ENCODE results near the gene KIF25.

Gene KIF25

DNA sequence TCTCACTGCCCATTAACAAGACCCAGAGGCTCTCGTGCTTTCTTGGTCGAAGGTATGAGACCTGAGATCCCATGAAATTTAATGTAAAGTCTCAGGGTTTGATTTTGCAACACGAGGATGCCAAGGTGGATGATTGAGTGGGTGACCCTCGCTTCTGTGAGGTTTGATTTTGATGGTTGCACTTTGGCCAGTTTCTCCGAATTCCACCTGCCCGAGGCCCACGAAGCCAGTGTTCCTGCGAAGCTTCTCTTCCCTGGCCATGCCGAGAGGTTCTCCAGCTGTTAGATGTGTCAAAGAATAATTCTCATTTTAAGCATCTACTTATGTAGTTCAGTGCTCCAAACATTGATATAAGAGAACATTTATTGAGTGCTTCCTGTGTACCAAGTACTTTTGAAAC lies at the start of gene KIF25:
TSS of gene KIF25 (plus strand) at position 30 of the 400 bp plus-strand sequence. CDS start 31,915 bp downstream, outside the sequence.
- no peak for DNase-seq (ENCODE audit: low read depth)

GRCh38 chr6:167947716-167948115 lies 49.8 kb upstream of the KIF25 start:
- DNase-seq (ENCODE audit: low read depth): no peak

- no peak for DNase-seq (ENCODE audit: low read depth)
Observed at GRCh38 chr6:167948716-167949115, 48.8 kb upstream of the KIF25 start.

DNA sequence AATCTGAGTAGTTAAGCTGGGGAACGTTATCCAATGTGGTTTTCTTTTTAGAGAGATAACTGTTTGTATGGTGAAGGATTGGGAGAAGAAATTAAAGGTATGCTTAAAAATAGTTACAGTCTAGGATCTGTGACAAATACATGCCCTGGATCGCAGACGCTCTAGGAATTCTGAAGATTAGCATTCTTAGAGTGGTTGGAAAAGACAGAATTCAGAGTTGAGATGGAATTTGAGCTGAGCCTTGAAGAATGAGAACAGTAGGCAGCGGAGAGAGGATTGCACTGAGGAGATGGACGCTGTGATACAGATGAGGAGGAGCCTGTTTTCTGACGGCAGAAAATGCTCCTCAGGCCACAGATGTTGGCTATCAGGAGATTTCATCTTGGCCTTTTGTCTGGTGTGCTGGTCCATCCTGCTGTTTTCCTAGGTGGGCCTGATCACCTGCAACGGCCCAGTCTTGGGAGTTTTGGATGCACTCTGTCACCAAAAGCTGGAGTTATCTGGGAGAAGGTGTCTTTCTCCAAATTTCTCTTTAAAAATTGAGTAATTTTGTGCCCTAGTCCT lies 48.3 kb upstream of the KIF25 start:
- no peak for DNase-seq (ENCODE audit: low read depth)

- DNase-seq (ENCODE audit: low read depth): no peak
Observed at GRCh38 chr6:167951781-167952511, 45.5 kb upstream of the KIF25 start.

- DNase-seq (ENCODE audit: low read depth): no peak
Observed at GRCh38 chr6:167952512-167952859, 45.0 kb upstream of the KIF25 start.

DNA sequence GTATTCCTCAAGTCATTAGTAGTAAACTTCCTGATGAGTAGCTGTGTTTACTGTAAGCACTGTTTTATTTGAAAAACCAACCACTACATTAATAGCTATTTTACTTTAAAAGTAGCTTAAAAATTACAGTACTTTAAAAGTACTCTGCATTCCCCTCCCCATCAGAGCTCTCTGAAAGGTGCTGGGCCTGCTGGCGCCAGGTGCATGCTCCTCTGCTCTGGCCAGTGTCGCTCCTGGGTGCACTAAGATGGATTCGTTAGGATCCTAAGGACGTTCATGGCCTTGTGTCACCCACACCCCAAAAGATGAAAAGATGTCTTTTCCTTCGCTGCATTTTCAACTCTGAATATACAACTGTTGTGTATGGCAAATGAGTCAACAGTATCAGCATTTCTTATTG lies 43.9 kb upstream of the KIF25 start:
- no peak for DNase-seq (ENCODE audit: low read depth)

GRCh38 chr6:167954151-167954550 lies 43.3 kb upstream of the KIF25 start:
- DNase-seq (ENCODE audit: low read depth): no peak

GRCh38 chr6:167956491-167956890 lies 41.0 kb upstream of the KIF25 start:
- DNase-seq (ENCODE audit: low read depth): no peak

DNA sequence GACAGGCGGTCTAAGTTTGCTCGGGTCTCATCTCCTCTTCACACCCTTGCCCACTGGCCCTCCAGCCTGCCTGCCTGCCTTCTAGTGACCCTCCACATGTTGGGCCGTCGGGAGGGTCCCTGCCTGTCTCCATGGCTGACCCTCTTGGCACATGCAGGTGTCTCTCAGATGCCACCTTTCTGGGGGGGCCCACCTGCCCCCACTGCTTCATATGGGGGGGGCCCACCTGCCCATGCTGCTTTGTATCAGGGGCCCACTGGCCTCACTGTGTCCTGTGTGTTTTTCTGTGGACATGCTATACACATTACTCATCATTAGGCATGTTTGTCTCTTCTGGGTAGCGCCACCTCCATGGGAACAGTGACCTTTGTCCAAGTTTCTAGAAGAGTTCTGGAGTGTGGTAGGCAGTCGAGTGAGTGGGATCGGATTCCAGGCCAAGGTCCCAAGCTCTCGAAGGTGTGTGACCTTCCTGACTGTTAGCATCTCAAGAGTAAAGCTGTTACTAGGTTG lies 40.4 kb upstream of the KIF25 start:
- DNase-seq (ENCODE audit: low read depth): no peak

GRCh38 chr6:167957626-167958025 lies 39.8 kb upstream of the KIF25 start:
- DNase-seq (ENCODE audit: low read depth): no peak

GRCh38 chr6:167960579-167960978 lies 36.9 kb upstream of the KIF25 start:
- DNase-seq (ENCODE audit: low read depth): no peak

GRCh38 chr6:167962711-167963110 lies 34.8 kb upstream of the KIF25 start:
- DNase-seq (ENCODE audit: low read depth): no peak

DNA sequence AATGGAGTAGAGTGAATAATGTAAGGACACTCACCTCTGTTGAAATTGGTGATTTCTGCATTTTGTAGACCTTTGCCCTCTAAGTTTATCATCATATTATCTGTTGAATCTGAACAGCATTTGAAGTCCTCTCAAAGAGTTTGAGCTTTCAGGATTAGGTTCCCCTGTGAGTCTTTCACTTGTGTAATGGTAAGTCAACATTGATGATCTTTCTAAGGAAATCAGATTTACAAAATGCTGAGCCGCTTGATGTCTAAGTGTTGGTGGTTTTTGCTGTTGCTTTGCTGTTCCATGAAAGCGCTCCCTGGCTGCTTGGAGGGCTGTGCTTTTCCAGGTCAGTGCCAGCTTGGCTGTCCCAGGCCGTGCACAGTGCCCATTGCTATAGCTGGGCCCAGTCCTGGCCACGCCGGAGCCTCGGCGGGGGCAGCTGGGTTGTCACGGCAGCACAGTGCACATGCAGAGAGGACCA lies 33.8 kb upstream of the KIF25 start:
- no peak for DNase-seq (ENCODE audit: low read depth)

GRCh38 chr6:167965592-167966539 lies 31.6 kb upstream of the KIF25 start:
- no peak for DNase-seq (ENCODE audit: low read depth)

GRCh38 chr6:167966540-167966905 lies 30.9 kb upstream of the KIF25 start:
- no peak for DNase-seq (ENCODE audit: low read depth)

- DNase-seq (ENCODE audit: low read depth): no peak
Observed at GRCh38 chr6:167968091-167968490, 29.4 kb upstream of the KIF25 start.

DNA sequence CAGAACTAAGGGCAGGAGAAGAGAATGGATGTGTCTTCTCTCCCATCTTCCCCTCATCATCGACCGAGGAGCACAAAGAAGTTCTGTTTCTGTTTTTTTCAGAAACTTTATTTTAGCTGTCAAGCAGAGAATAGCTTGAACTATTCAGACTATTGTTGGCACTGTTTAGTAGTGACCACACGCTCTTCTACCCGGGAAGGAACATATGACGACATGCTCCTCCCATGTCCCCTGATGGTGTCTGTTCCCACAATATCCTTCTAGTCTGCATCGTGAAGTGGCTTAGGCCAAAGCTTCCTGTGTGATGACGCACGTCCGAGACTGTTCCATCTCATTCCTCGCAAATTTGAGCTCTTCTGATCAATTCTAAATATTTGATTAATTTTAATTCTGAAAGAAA lies 27.2 kb upstream of the KIF25 start:
- no peak for DNase-seq (ENCODE audit: low read depth)

- no peak for DNase-seq (ENCODE audit: low read depth)
Observed at GRCh38 chr6:167972193-167972592, 25.3 kb upstream of the KIF25 start.

- DNase-seq (ENCODE audit: low read depth): no peak
Observed at GRCh38 chr6:167973148-167973885, 24.2 kb upstream of the KIF25 start.

DNA sequence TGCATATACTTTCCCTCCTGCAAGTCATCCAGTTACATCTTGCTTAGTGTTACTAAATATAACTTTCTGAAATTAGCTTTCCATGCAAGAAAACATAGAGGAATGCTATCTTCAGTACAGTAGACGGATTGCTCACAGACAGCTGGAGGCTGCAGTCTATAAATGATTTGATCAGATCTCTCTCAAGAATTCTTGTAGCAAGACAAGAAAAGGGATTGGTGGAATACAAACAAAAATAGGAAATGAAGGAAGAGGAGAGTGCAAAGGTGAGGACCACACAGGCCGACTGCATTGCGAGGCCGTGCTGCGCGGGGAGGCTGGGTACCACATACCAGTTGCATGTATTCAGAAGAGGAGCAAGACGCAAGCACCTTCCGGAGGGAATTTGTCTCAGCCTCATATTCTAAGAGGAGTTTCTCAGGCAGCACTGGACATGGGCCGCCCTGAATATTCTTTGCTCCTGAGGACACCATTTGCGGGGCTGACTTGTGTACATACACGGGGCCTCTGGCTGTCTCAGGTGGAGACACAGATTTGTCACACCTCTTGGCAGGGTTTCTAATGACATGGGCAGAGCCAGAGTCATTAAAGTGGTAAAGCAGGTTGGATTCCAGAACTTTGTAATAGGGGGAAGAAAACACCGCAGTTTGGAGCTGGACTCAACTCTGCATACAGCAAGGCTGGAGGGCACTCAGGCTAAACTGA lies 22.7 kb upstream of the KIF25 start:
- DNase-seq (ENCODE audit: low read depth): no peak

Data from non-pigmented ciliary epithelial cell (primary cell).